GM18951 (cell line): ENCODE results near the gene SH2D3A.

Source experiments
- POLR2A ChIP-seq: IDR thresholded peaks from 4 replicates; pipeline ENCODE4 v1.6.1; 2011; ENCODE audit warnings: mild to moderate bottlenecking; ENCODE audit not compliant: insufficient read length, insufficient read depth; ENCODE audit errors: extremely low read depth
- in situ Hi-C: fragments of 300-500 bp; cut with MboI; formaldehyde crosslinking; loops from one replicate; pipeline ENCODE4 v1.12.0; 2022; ENCODE audit warnings: low sequenced_read_pairs, mixed read lengths, inconsistent platforms; ENCODE audit not compliant: unreplicated experiment

The SH2D3A gene

GRCh38 chr19:6705931-6706632 lies 61.2 kb downstream of the SH2D3A start:
- no peak for TF ChIP-seq POLR2A
- in situ Hi-C loops: no loop called here
